ENCODE data around the gene GBX2.

DNA sequence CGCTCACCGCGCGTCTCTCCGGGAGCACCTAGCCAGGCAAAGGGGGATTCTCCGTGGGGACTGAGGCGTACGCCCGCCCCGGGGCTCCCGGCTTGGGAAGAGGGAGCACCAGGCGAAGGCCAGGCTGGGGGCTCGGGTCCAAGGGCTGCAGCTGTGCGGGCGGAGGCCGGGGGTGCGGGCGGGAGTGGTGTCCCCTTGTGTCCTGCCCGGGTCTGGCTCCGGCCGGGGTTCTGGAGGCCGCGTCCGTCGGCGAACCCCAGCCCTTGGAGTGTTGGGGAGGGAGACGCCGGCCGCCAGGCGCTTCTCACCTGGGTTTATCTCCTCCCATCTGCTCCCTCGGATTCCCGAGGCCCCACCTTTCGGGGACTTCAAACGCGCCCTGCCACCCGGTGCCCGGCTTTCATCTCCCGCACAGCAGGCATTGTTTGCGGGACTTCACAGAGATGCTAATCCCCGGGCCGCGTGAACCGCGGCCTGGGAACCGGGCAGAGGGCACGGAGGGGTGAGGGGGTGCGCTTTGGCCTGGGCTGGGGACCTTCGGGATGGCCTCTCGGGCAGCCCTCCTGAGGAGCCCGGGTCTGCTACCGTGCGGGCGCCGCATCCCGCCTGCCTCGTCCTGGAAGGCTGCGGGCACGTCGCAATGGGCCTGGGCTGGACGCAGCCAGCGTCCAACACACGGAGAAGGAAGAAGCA, 5.0 kb upstream of the GBX2 start:
- TF ChIP-seq, protein P1, sequence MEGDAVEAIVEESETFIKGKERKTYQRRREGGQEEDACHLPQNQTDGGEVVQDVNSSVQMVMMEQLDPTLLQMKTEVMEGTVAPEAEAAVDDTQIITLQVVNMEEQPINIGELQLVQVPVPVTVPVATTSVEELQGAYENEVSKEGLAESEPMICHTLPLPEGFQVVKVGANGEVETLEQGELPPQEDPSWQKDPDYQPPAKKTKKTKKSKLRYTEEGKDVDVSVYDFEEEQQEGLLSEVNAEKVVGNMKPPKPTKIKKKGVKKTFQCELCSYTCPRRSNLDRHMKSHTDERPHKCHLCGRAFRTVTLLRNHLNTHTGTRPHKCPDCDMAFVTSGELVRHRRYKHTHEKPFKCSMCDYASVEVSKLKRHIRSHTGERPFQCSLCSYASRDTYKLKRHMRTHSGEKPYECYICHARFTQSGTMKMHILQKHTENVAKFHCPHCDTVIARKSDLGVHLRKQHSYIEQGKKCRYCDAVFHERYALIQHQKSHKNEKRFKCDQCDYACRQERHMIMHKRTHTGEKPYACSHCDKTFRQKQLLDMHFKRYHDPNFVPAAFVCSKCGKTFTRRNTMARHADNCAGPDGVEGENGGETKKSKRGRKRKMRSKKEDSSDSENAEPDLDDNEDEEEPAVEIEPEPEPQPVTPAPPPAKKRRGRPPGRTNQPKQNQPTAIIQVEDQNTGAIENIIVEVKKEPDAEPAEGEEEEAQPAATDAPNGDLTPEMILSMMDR (IDR thresholded peaks at IDR 0.05): no peak
- TF ChIP-seq POLR2A (IDR thresholded peaks at IDR 0.05): no peak

Data from testis (tissue), 2 donors.